Tibial nerve (tissue), 4 donors: Measurements from ENCODE around the gene WDR27. TPM values are rescaled to one million over a fixed set of nuclear protein-coding genes. Genes with fewer than 3 reads are reported as not detected.

Source experiments
- DNase-seq, 2 donors: peaks; one replicate each; pipeline ENCODE4 v3.0.0-alpha.2; 2019; ENCODE audit warnings: low spot score in 2 of 2
- H3K27ac ChIP-seq, 4 donors: fragments of 200-600 bp; sonication (generic) in 3 of 4; one replicate each; pipeline ENCODE4 v1.5.1; 2017 to 2019; ENCODE audit warnings: mild to moderate bottlenecking in 1 of 4
- H3K27me3 ChIP-seq, 2 donors: fragments of 200-600 bp; sonication (generic) in 1 of 2; one replicate each; pipeline versions ENCODE4 v1.5.1 to v1.6.0; 2017 to 2019
- H3K36me3 ChIP-seq, 3 donors: fragments of 200-600 bp; sonication (generic); one replicate each; pipeline ENCODE4 v1.5.1; 2018 to 2019
- H3K4me1 ChIP-seq, 4 donors: fragments of 200-600 bp; sonication (generic) in 3 of 4; one replicate each; pipeline ENCODE4 v1.5.1; 2017 to 2019
- H3K4me3 ChIP-seq, 4 donors: fragments of 200-600 bp; sonication (generic) in 3 of 4; one replicate each; pipeline ENCODE4 v1.5.1; 2017 to 2019; ENCODE audit warnings: mild to moderate bottlenecking in 1 of 4, moderate library complexity in 1 of 4
- H3K9me3 ChIP-seq, 4 donors: fragments of 200-600 bp; sonication (generic) in 3 of 4; one replicate each; pipeline ENCODE4 v1.5.1; 2017 to 2019
- EP300 ChIP-seq, 2 donors: sonication (generic); formaldehyde crosslinking; IDR thresholded peaks; one replicate each; pipeline ENCODE4 v1.6.1; 2017; ENCODE audit warnings: antibody characterized with exemption in 2 of 2, mild to moderate bottlenecking in 1 of 2
- POLR2A ChIP-seq, 2 donors: fragments of 450-650 bp; IDR thresholded peaks; one replicate each; pipeline ENCODE4 v1.6.1; 2017; ENCODE audit warnings: antibody characterized with exemption in 2 of 2, mild to moderate bottlenecking in 2 of 2, moderate library complexity in 2 of 2
- WGBS, 2 donors: methylation state at CpG; one replicate each; pipeline ENCODE4 v1.1.5; 2018; 5-methylcytosine and 5-hydroxymethylcytosine counted together
- total RNA-seq, 4 donors: library from RNA; depleted of rRNA; stranded (reverse); fragments of >200 nt; gene quantifications; one replicate each; pipeline ENCODE4 v1.1.0, GENCODE V29; 2016
- TF ChIP-seq, protein P1 (sequence below), 5 experiments: fragments of 200-600 bp in 3 of 5; fragments of 450-650 bp in 2 of 5; sonication (generic) in 3 of 5; IDR thresholded peaks; one replicate each; pipeline ENCODE4 v1.5.1; 2016 to 2019; ENCODE audit warnings: antibody characterized with exemption in 5 of 5, mild to moderate bottlenecking in 3 of 5, moderate library complexity in 2 of 5

Gene WDR27
- total RNA-seq, 4 donors from 2014 or later: 33.9 to 57.5 (median 52.5) TPM

- Histone ChIP-seq H3K36me3 (peaks cover 0 to 49% (median 0%) of the 10 kb centered on the region in 3 donors), H3K4me1 (peaks cover 0 to 13% (median 0%) of the 10 kb centered on the region in 4 donors), H3K9me3 (no peaks in the 10 kb centered on the region), H3K27ac (no peak overlapping the region), H3K4me3 (no peak overlapping the region), H3K27me3 (no peaks in the 10 kb centered on the region)
- no peak for DNase-seq
- TF ChIP-seq, protein P1, sequence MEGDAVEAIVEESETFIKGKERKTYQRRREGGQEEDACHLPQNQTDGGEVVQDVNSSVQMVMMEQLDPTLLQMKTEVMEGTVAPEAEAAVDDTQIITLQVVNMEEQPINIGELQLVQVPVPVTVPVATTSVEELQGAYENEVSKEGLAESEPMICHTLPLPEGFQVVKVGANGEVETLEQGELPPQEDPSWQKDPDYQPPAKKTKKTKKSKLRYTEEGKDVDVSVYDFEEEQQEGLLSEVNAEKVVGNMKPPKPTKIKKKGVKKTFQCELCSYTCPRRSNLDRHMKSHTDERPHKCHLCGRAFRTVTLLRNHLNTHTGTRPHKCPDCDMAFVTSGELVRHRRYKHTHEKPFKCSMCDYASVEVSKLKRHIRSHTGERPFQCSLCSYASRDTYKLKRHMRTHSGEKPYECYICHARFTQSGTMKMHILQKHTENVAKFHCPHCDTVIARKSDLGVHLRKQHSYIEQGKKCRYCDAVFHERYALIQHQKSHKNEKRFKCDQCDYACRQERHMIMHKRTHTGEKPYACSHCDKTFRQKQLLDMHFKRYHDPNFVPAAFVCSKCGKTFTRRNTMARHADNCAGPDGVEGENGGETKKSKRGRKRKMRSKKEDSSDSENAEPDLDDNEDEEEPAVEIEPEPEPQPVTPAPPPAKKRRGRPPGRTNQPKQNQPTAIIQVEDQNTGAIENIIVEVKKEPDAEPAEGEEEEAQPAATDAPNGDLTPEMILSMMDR (IDR thresholded peaks at IDR 0.05): no peak
- no peak for TF ChIP-seq EP300 (IDR thresholded peaks at IDR 0.05)
- TF ChIP-seq POLR2A (IDR thresholded peaks at IDR 0.05): no peak
- WGBS, 2 donors: 90% methylated on average over 12 of the region's 12 CpGs
Observed at GRCh38 chr6:169651498-169651897, 50.3 kb downstream of the WDR27 start.

DNA sequence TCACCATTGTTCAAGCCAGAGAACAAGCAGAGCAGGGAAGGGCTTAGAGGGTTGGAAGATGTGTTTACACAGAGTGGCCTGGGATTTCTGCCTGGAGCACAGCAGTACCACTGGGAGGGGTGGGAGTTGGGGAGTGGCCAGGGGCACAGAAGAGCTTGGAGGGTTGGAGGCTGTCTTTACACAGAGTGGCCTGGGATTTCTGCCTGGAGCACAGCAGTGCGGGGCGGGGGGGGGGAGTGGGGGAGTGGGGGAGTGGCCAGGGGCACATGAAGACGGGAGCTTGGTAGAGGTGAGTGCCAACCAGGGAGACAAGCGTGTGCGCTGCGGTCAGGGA, 50.9 kb downstream of the WDR27 start:
- Histone ChIP-seq H3K27ac (no peak overlapping the region), H3K4me1 (peaks cover 0 to 13% (median 0%) of the 10 kb centered on the region in 4 donors), H3K9me3 (no peaks in the 10 kb centered on the region), H3K36me3 (peaks cover 0 to 46% (median 0%) of the 10 kb centered on the region in 3 donors), H3K27me3 (no peaks in the 10 kb centered on the region), H3K4me3 (no peak overlapping the region)
- whole genome bisulfite sequencing, 2 donors: 84% methylated on average over 6 of the region's 6 CpGs
- TF ChIP-seq POLR2A (IDR thresholded peaks at IDR 0.05) (no peak), EP300 (IDR thresholded peaks at IDR 0.05) (no peak)
- TF ChIP-seq, protein P1 (IDR thresholded peaks at IDR 0.05): no peak
- DNase-seq: no peak

- WGBS, 2 donors: 93 to 99% methylated on average over 3 of the region's 3 CpGs
- no peak for DNase-seq
- peaks cover 0 to 13% (median 0%) of the 10 kb centered on the region in 4 donors for H3K4me1 ChIP-seq
- H3K4me3 ChIP-seq: no peak overlapping the region
- no peak overlapping the region for H3K27ac ChIP-seq
- TF ChIP-seq, protein P1 (IDR thresholded peaks at IDR 0.05): no peak
- TF ChIP-seq EP300 (IDR thresholded peaks at IDR 0.05) (no peak), POLR2A (IDR thresholded peaks at IDR 0.05) (no peak)
- H3K27me3 ChIP-seq: no peaks in the 10 kb centered on the region
- no peaks in the 10 kb centered on the region for H3K9me3 ChIP-seq
- peaks cover 0 to 46% (median 0%) of the 10 kb centered on the region in 3 donors for H3K36me3 ChIP-seq
Observed at GRCh38 chr6:169650241-169650958, 51.4 kb downstream of the WDR27 start.

DNA sequence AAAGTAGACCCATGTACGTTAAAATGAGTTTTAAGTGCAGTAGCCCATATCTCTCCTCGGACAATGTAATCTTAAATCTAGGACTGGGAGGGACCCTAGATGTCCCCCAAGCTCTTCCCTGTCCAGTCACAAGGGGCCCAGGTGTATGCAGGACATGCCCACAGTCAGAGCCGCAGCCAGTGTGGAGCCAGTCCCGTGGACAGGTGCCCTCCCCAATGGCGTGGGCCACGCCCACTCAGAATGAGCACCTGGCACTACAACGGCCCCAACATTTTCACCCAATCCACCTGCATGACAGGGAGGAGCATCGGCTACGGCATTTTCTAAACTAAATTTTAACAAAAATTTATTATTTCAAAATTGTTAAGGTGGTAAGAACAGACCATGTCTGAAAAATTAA, 53.2 kb downstream of the WDR27 start:
- no peaks in the 10 kb centered on the region for H3K9me3 ChIP-seq
- H3K27me3 ChIP-seq: no peaks in the 10 kb centered on the region
- H3K4me1 ChIP-seq: peaks cover 0 to 4% (median 0%) of the 10 kb centered on the region in 4 donors
- no peak overlapping the region for H3K4me3 ChIP-seq
- DNase-seq: no peak
- TF ChIP-seq POLR2A (IDR thresholded peaks at IDR 0.05) (no peak), EP300 (IDR thresholded peaks at IDR 0.05) (no peak)
- TF ChIP-seq, protein P1 (IDR thresholded peaks at IDR 0.05): no peak
- no peak overlapping the region for H3K27ac ChIP-seq
- WGBS, 2 donors: 90 to 92% methylated on average over 9 of the region's 9 CpGs
- H3K36me3 ChIP-seq: peaks cover 0 to 36% (median 0%) of the 10 kb centered on the region in 3 donors

- no peak for TF ChIP-seq POLR2A (IDR thresholded peaks at IDR 0.05)
- WGBS, 2 donors: 87 to 90% methylated on average over 10 of the region's 10 CpGs
- H3K27ac ChIP-seq: no peak overlapping the region
- DNase-seq: no peak
- no peaks in the 10 kb centered on the region for H3K9me3 ChIP-seq
- no peak overlapping the region for H3K4me3 ChIP-seq
- H3K4me1 ChIP-seq: no peaks in the 10 kb centered on the region
- peaks cover 0 to 40% (median 0%) of the 10 kb centered on the region in 3 donors for H3K36me3 ChIP-seq
- no peaks in the 10 kb centered on the region for H3K27me3 ChIP-seq
Observed at GRCh38 chr6:169648092-169648491, 53.7 kb downstream of the WDR27 start.
